ENCODE results near the gene FUT8. TPM values are rescaled to one million over a fixed set of nuclear protein-coding genes. Genes with fewer than 3 reads are reported as not detected.

FUT8 gene
- total and polyA plus RNA-seq, 2 of the 8 experiments (the other 6 are each of a cell fraction or from before 2014, with no cell fraction given), result 10.5 to 25.1 TPM

GRCh38 chr14:65412856-65413738 lies 567 bp downstream of the FUT8 start:
- peak overlapping the region; percentile 33 for H3K4ac ChIP-seq (replicated peaks; ENCODE audit: insufficient read length, low read depth, low read length)
- ChIA-PET CTCF (ENCODE audit: partially characterized antibody) (interaction anchor here (0.7 to 5.4 kb wide), 20 partner anchors 11 to 546 kb away, joined by 3 to 50 read pairs (median 4); no protein-coding TSS in a partner anchor), POLR2A (ENCODE audit: partially characterized antibody) (interaction anchor here (1.1 to 1.8 kb wide), 6 partner anchors 9 to 512 kb away, joined by 3 to 5 read pairs (median 4); no protein-coding TSS in a partner anchor)
- peaks cover 11% of the 10 kb centered on the region for H3K23me2 ChIP-seq (ENCODE audit: low read depth, low read length)
- peak overlapping the region; percentile 95 for H4K8ac ChIP-seq (ENCODE audit: extremely low read depth, insufficient read depth, low read length)
- H2AFZ ChIP-seq (ENCODE audit: low read length), result peak overlapping the region; percentile 82
- H3K9me3 ChIP-seq (ENCODE audit: insufficient read depth in 2 of 2, low read depth in 1 of 2, low read length in 1 of 2), result no peaks in the 10 kb centered on the region
- DNase-seq (ENCODE audit: low read depth in 1 of 2, low spot score in 2 of 2) (peak in 1 of 2 experiments; percentile 82), FAIRE-seq (no peak)
- H3K56ac ChIP-seq (replicated peaks; ENCODE audit: insufficient read length, low read depth, low read length), result peak overlapping the region; percentile 79
- H3K4me1 ChIP-seq (replicated peaks in 1 of 4; ENCODE audit: control insufficient read depth in 3 of 4, insufficient read depth in 4 of 4, low read length in 3 of 4), result peaks cover 0 to 5% (median 0%) of the 10 kb centered on the region in 4 experiments; a peak in 1 of 7 replicates
- no peak overlapping the region for H3K14ac ChIP-seq (ENCODE audit: insufficient read length)
- H3K79me1 ChIP-seq (ENCODE audit: low read depth, low read length), result no peaks in the 10 kb centered on the region
- 0% methylated on average over 47 of the region's 87 CpGs; no CpG with 5 or more reads in 1 of the 2 experiments for WGBS, 2 experiments (ENCODE audit: extremely low coverage in 1 of 2, insufficient coverage in 1 of 2, insufficient read length in 1 of 2, insufficient replicate concordance in 2 of 2, low coverage in 1 of 2, low lambda C conversion rate in 2 of 2, missing lambda C conversion rate in 1 of 2)
- no peak overlapping the region for H2BK20ac ChIP-seq (ENCODE audit: low read length)
- H2BK15ac ChIP-seq (ENCODE audit: low read length), result no peak overlapping the region
- no peak overlapping the region for H4K5ac ChIP-seq (ENCODE audit: insufficient read length, low read depth, low read length)
- peak overlapping the region; percentile 71 for H2BK5ac ChIP-seq (ENCODE audit: low read depth, low read length)
- H3K27me3 ChIP-seq (replicated peaks in 1 of 4; ENCODE audit: control insufficient read depth in 3 of 4, extremely low read depth in 1 of 4, insufficient read depth in 3 of 4, low read length in 3 of 4), result no peaks in the 10 kb centered on the region; a peak in 1 of 7 replicates
- H2AK5ac ChIP-seq (ENCODE audit: low read depth, low read length), result no peak overlapping the region
- H4K91ac ChIP-seq (replicated peaks; ENCODE audit: insufficient read length, low read length), result no peak overlapping the region
- H3K9ac ChIP-seq (replicated peaks in 1 of 4; ENCODE audit: extremely low read depth in 1 of 4, low read depth in 3 of 4, low read length in 3 of 4), result peak overlapping the region in 3 of 4 experiments; percentile 40 to 63 (median 57); a peak in 5 of 7 replicates
- no peaks in the 10 kb centered on the region for H4K20me1 ChIP-seq (replicated peaks in 1 of 2; ENCODE audit: control insufficient read depth in 1 of 2, insufficient read depth in 2 of 2, low read length in 2 of 2)
- H3K4me2 ChIP-seq (ENCODE audit: insufficient read depth in 1 of 2, low read depth in 2 of 2, low read length in 2 of 2), result peak overlapping the region; percentile 81 to 84
- peak overlapping the region; percentile 71 to 78 (median 76) for H3K4me3 ChIP-seq (ENCODE audit: extremely low read depth in 1 of 4, insufficient read depth in 2 of 4, low read depth in 3 of 4, low read length in 4 of 4)
- no peaks in the 10 kb centered on the region for H3K36me3 ChIP-seq (ENCODE audit: control insufficient read depth in 2 of 4, insufficient read depth in 4 of 4, low read length in 3 of 4)
- H3K23ac ChIP-seq (ENCODE audit: insufficient read length), result no peak overlapping the region
- peak overlapping the region; percentile 50; the same call in 1 of the 2 replicates for H2BK12ac ChIP-seq (ENCODE audit: low read depth, low read length)
- H3K79me2 ChIP-seq (ENCODE audit: control insufficient read depth in 1 of 2, insufficient read depth in 2 of 2, low read length in 2 of 2), result peaks cover 0 to 44% of the 10 kb centered on the region in 2 experiments; a peak in 2 of 4 replicates
- no peak overlapping the region for H2BK120ac ChIP-seq (replicated peaks; ENCODE audit: low read depth, low read length)
- H3K18ac ChIP-seq (ENCODE audit: extremely low read depth, low read length), result peak overlapping the region; percentile 83
- H3K27ac ChIP-seq (ENCODE audit: low read depth, low read length), result no peak overlapping the region
- TF ChIP-seq GABPA (IDR thresholded peaks at IDR 0.05; ENCODE audit: borderline replicate concordance, insufficient read depth, low read length) (no peak), TAF7 (optimal IDR thresholded peaks at IDR 0.05; ENCODE audit: borderline replicate concordance, low read depth, low read length) (no peak), CEBPB (IDR thresholded peaks at IDR 0.05; ENCODE audit: low read depth, low read length) (no peak), RXRA (IDR thresholded peaks at IDR 0.05; ENCODE audit: insufficient read depth, low read depth, low read length) (no peak), CBX8 (IDR thresholded peaks at IDR 0.05; ENCODE audit: borderline replicate concordance, low read depth, low read length) (no peak), SP1 (IDR thresholded peaks at IDR 0.05; ENCODE audit: low read depth, low read length) (no peak), CHD2 (IDR thresholded peaks at IDR 0.05; ENCODE audit: low read length) (peak; percentile 43; the same call in 1 of the 2 replicates), JUN (IDR thresholded peaks at IDR 0.05; ENCODE audit: low read depth, low read length) (no peak), NRF1 (IDR thresholded peaks at IDR 0.05; ENCODE audit: low read depth, low read length) (no peak), USF2 (IDR thresholded peaks at IDR 0.05; ENCODE audit: low read length) (no peak), SP4 (IDR thresholded peaks at IDR 0.05; ENCODE audit: low read length) (no peak)

All from H1 (cell line).